Spleen (tissue), 7 donors: ENCODE results near the gene BANP.
"Not testable (repeated sequence)": the region's sequence is repeated elsewhere in the genome, so short reads cannot be mapped to it uniquely, and the experiment has no call there.

Experiments
- POLR2A ChIP-seq, 3 donors: fragments of 450-650 bp; IDR thresholded peaks; one replicate each; pipeline ENCODE4 v1.5.1; 2017; ENCODE audit warnings: antibody characterized with exemption in 3 of 3, mild to moderate bottlenecking in 1 of 3
- POLR2AphosphoS5 ChIP-seq, 3 donors: sonication (generic); formaldehyde crosslinking; IDR thresholded peaks; one replicate each; pipeline ENCODE4 v1.5.1; 2017; ENCODE audit warnings: antibody characterized with exemption in 3 of 3
- TF ChIP-seq, protein P1 (sequence below), 11 experiments: fragments of 200-600 bp in 7 of 11; fragments of 450-650 bp in 4 of 11; sonication (generic) in 4 of 11; IDR thresholded peaks in 8 of 11; conservative IDR thresholded peaks in 3 of 11; 1 replicate in 7 of 11; 2 replicates in 4 of 11; pipeline versions ENCODE4 v1.4.0 to v1.8.0; 2016 to 2021; ENCODE audit warnings: antibody characterized with exemption in 11 of 11, inconsistent platforms in 4 of 11, mild to moderate bottlenecking in 1 of 11
- donor health status: DM: no; HTN: no; CAD: no; lungs with moderate emphysema.
- donor health status: DM: no; HTN: no; CAD: no.
- donor health status: DM: no; HTN: no; CAD: no.

DNA sequence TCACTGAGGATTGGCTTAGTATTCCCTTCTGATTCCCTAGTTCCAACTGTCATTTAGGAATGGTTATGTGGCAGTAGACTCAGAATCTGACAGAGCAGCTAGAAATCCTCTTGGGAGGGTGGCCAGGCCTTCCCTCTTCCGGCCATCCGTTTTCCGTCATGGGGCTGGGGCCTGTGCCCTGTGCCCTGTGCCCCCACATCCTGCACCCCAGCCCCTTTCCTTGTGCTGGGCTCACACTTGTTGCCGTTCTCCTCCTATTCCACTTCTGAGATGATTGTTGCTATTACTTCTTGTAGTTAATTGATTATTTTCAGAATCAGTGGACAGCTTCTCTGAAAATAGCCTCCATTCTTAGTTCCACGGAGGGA lies 89.6 kb downstream of the BANP start:
- TF ChIP-seq, protein P1, sequence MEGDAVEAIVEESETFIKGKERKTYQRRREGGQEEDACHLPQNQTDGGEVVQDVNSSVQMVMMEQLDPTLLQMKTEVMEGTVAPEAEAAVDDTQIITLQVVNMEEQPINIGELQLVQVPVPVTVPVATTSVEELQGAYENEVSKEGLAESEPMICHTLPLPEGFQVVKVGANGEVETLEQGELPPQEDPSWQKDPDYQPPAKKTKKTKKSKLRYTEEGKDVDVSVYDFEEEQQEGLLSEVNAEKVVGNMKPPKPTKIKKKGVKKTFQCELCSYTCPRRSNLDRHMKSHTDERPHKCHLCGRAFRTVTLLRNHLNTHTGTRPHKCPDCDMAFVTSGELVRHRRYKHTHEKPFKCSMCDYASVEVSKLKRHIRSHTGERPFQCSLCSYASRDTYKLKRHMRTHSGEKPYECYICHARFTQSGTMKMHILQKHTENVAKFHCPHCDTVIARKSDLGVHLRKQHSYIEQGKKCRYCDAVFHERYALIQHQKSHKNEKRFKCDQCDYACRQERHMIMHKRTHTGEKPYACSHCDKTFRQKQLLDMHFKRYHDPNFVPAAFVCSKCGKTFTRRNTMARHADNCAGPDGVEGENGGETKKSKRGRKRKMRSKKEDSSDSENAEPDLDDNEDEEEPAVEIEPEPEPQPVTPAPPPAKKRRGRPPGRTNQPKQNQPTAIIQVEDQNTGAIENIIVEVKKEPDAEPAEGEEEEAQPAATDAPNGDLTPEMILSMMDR (IDR thresholded peaks at IDR 0.05 in 8 of 11, conservative IDR thresholded peaks at IDR 0.05 in 3 of 11): not testable (repeated sequence)
- not testable (repeated sequence) for TF ChIP-seq POLR2A, POLR2AphosphoS5 (IDR thresholded peaks at IDR 0.05)
